Measurements from ENCODE around the gene HRG. TPM values are rescaled to one million over a fixed set of nuclear protein-coding genes. Genes with fewer than 3 reads are reported as not detected.

Gene HRG
- total RNA-seq, 2 experiments from 2014 or later: not detected

Other genes starting within 250 kb of the HRG start
- 1 to 10 TPM; 3.8 to 4.7 TPM for gene CRYGS, start 121.6 kb upstream of the HRG start, total RNA-seq
- gene TBCCD1, start 98.7 kb upstream of the HRG start, total RNA-seq: 10 to 100 TPM; 16.6 to 17.5 TPM
- 10 to 100 TPM; 48.6 to 61.3 TPM for gene DNAJB11, start 95.3 kb upstream of the HRG start, total RNA-seq
- gene AHSG, start 53.0 kb upstream of the HRG start, total RNA-seq: not detected
- gene FETUB, start 25.6 kb upstream of the HRG start, total RNA-seq: not detected
- not detected for gene KNG1, start 51.3 kb downstream of the HRG start, total RNA-seq
- 100 to 1,000 TPM; 374 to 441 TPM for gene EIF4A2, start 117.6 kb downstream of the HRG start, total RNA-seq
- gene RFC4, start 140.5 kb downstream of the HRG start, total RNA-seq: 100 to 1,000 TPM; 111 to 114 TPM
- not detected for gene ADIPOQ, start 176.7 kb downstream of the HRG start, total RNA-seq